ENCODE measurements around the gene ABCB8. TPM values are rescaled to one million over a fixed set of nuclear protein-coding genes. Genes with fewer than 3 reads are reported as not detected.

Gene ABCB8
- total and polyA plus RNA-seq, 2 of the 8 experiments (the other 6 are each of a cell fraction or from before 2014, with no cell fraction given): 17.7 to 27.0 TPM

- peak; percentile 43 for TF ChIP-seq RNF2 (IDR thresholded peaks at IDR 0.05; ENCODE audit: borderline replicate concordance, low read depth, low read length, missing control alignments, poor library complexity, severe bottlenecking)
- TF ChIP-seq POU5F1 (IDR thresholded peaks at IDR 0.05; ENCODE audit: low read depth, low read length): no peak
- TF ChIP-seq CHD1 (IDR thresholded peaks at IDR 0.05; ENCODE audit: low read depth, low read length): no peak
- TF ChIP-seq POLR2AphosphoS5 (IDR thresholded peaks at IDR 0.05; ENCODE audit: low read depth, low read length): no peak
- no peak for TF ChIP-seq CTBP2 (IDR thresholded peaks at IDR 0.05; ENCODE audit: borderline replicate concordance, insufficient read depth, insufficient read length, low read length)
- no peak for TF ChIP-seq RAD21 (IDR thresholded peaks at IDR 0.05 in 1 of 2, conservative IDR thresholded peaks at IDR 0.05 in 1 of 2; ENCODE audit: low read depth in 2 of 2, low read length in 2 of 2)
- TF ChIP-seq SIN3A (conservative IDR thresholded peaks at IDR 0.05 in 1 of 2, IDR thresholded peaks at IDR 0.05 in 1 of 2; ENCODE audit: low read depth in 1 of 2, low read length in 2 of 2): peak in 1 of 2 experiments; percentile 20; a peak in 1 of 4 replicates
- TF ChIP-seq CEBPB (IDR thresholded peaks at IDR 0.05; ENCODE audit: low read depth, low read length): no peak
- TF ChIP-seq KDM1A (IDR thresholded peaks at IDR 0.05; ENCODE audit: borderline replicate concordance, low read length): no peak
- TF ChIP-seq RBBP5 (IDR thresholded peaks at IDR 0.05; ENCODE audit: borderline replicate concordance, low read depth, low read length): peak; percentile 8; the same call in 1 of the 2 replicates
- TF ChIP-seq FOSL1 (IDR thresholded peaks at IDR 0.05; ENCODE audit: insufficient read depth, low read depth, low read length): no peak
- TF ChIP-seq GTF2F1 (IDR thresholded peaks at IDR 0.05; ENCODE audit: borderline replicate concordance, low read depth, low read length): no peak
- no peak for TF ChIP-seq YY1 (IDR thresholded peaks at IDR 0.05; ENCODE audit: low read depth, low read length)
- no peak for TF ChIP-seq JUND (IDR thresholded peaks at IDR 0.05; ENCODE audit: low read length)
- TF ChIP-seq CHD2 (IDR thresholded peaks at IDR 0.05; ENCODE audit: low read length): no peak
- peak; percentile 35; the same call in 1 of the 2 replicates for TF ChIP-seq SUZ12 (IDR thresholded peaks at IDR 0.05; ENCODE audit: low read length)
- no peak for TF ChIP-seq ATF2 (IDR thresholded peaks at IDR 0.05; ENCODE audit: low read length)
- no peak for TF ChIP-seq NANOG (IDR thresholded peaks at IDR 0.05; ENCODE audit: insufficient read depth, low read depth, low read length, poor library complexity, severe bottlenecking)
- TF ChIP-seq HDAC2 (IDR thresholded peaks at IDR 0.05; ENCODE audit: borderline replicate concordance in 1 of 2, low read depth in 2 of 2, low read length in 2 of 2): no peak
- no peak for TF ChIP-seq BRCA1 (IDR thresholded peaks at IDR 0.05; ENCODE audit: low read depth, low read length)
- no peak for TF ChIP-seq TAF7 (optimal IDR thresholded peaks at IDR 0.05; ENCODE audit: borderline replicate concordance, low read depth, low read length)
Measured at GRCh38 chr7:151087245-151088018, 59.2 kb downstream of the ABCB8 start (continued).
